HG02840 (cell line): Measurements from ENCODE around the gene DMRTC2.
"Not testable (repeated sequence)": the region's sequence is repeated elsewhere in the genome, so short reads cannot be mapped to it uniquely, and the experiment has no call there.

Experiments
- ATAC-seq: cut with Tn5 transposase; IDR thresholded peaks from one replicate; pipeline ENCODE4 v1.9.1; 2021; ENCODE audit warnings: mild to moderate bottlenecking, moderate library complexity, moderate number of reproducible peaks; ENCODE audit not compliant: unreplicated experiment, low FRiP score

DMRTC2 gene

GRCh38 chr19:41869374-41869955 lies 24.6 kb downstream of the DMRTC2 start:
- no peak for ATAC-seq

GRCh38 chr19:41870401-41870873 lies 25.6 kb downstream of the DMRTC2 start:
- no peak for ATAC-seq

GRCh38 chr19:41871573-41872383 lies 26.9 kb downstream of the DMRTC2 start:
- no peak for ATAC-seq

- no peak for ATAC-seq
Measured at GRCh38 chr19:41872384-41872774, 27.5 kb downstream of the DMRTC2 start.

GRCh38 chr19:41872775-41873647 lies 28.2 kb downstream of the DMRTC2 start:
- no peak for ATAC-seq

- not testable (repeated sequence) for ATAC-seq
Measured at GRCh38 chr19:41875973-41876372, 31.1 kb downstream of the DMRTC2 start.

- ATAC-seq, result peak; percentile 66
Measured at GRCh38 chr19:41876847-41877832, 32.3 kb downstream of the DMRTC2 start, which contains the start of gene CD79A. Gene CD79A, plus strand, starts transcription at chr19:41877279. Its CDS starts 26 bp downstream, at chr19:41877305.

GRCh38 chr19:41877916-41878905 lies 33.4 kb downstream of the DMRTC2 start:
- ATAC-seq, result no peak

- ATAC-seq, result no peak
Measured at GRCh38 chr19:41879080-41879479, 34.2 kb downstream of the DMRTC2 start.

- ATAC-seq, result no peak
Measured at GRCh38 chr19:41879670-41880328, 35.0 kb downstream of the DMRTC2 start.

- ATAC-seq, result no peak
Measured at GRCh38 chr19:41880329-41880708, 35.5 kb downstream of the DMRTC2 start.

GRCh38 chr19:41882568-41883462 lies 38.0 kb downstream of the DMRTC2 start, which contains the start of gene ARHGEF1:
Gene ARHGEF1, plus strand, starts transcription at chr19:41883184. Its CDS starts 4,899 bp downstream, at chr19:41888083.
- no peak for ATAC-seq

GRCh38 chr19:41883463-41883820 lies 38.6 kb downstream of the DMRTC2 start:
- no peak for ATAC-seq

GRCh38 chr19:41883821-41884733 lies 39.2 kb downstream of the DMRTC2 start:
- peak; percentile 64 for ATAC-seq

- no peak for ATAC-seq
Measured at GRCh38 chr19:41886761-41887710, 42.2 kb downstream of the DMRTC2 start.
